Choroid plexus epithelial cell (primary cell): ENCODE data around the gene MFSD8.

ENCODE experiments used
- DNase-seq: peaks from one replicate; pipeline ENCODE4 v3.0.0-alpha.2; 2010; ENCODE audit warnings: low read depth
- H3K4me3 ChIP-seq: 2 replicates; pipeline ENCODE4 v1.5.1; 2011; ENCODE audit warnings: low read depth, mild to moderate bottlenecking, control low read depth, low read length, moderate library complexity
- TF ChIP-seq, protein P1 (sequence below): conservative IDR thresholded peaks from 2 replicates; pipeline ENCODE4 v1.5.1; 2011; ENCODE audit warnings: low read depth, mild to moderate bottlenecking, control low read depth, inconsistent platforms, low read length, moderate library complexity

Gene MFSD8

DNA sequence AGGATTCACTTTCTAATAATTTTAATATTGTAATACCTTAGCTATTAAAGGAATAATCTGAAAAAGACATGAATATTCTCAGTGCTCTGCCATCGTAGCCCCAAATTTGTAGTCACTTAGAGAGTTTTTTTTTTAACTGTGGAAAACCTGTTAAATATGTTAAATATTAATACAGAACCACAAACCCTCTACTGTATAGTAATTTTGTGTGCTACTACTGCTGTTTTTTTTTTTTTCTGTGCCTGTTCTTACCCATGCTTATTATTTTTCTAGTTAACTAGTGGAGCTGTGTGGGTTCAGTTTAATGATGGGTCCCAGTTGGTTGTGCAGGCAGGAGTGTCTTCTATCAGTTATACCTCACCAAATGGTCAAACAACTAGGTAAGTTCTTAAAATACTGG, 68.4 kb downstream of the MFSD8 start:
- DNase-seq, result no peak
- no peak overlapping the region for H3K4me3 ChIP-seq
- TF ChIP-seq, protein P1, sequence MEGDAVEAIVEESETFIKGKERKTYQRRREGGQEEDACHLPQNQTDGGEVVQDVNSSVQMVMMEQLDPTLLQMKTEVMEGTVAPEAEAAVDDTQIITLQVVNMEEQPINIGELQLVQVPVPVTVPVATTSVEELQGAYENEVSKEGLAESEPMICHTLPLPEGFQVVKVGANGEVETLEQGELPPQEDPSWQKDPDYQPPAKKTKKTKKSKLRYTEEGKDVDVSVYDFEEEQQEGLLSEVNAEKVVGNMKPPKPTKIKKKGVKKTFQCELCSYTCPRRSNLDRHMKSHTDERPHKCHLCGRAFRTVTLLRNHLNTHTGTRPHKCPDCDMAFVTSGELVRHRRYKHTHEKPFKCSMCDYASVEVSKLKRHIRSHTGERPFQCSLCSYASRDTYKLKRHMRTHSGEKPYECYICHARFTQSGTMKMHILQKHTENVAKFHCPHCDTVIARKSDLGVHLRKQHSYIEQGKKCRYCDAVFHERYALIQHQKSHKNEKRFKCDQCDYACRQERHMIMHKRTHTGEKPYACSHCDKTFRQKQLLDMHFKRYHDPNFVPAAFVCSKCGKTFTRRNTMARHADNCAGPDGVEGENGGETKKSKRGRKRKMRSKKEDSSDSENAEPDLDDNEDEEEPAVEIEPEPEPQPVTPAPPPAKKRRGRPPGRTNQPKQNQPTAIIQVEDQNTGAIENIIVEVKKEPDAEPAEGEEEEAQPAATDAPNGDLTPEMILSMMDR, result no peak

GRCh38 chr4:127896069-127896468, 68.9 kb downstream of the MFSD8 start:
- TF ChIP-seq, protein P1, result no peak
- no peak for DNase-seq

GRCh38 chr4:127889903-127890302, 75.1 kb downstream of the MFSD8 start:
- TF ChIP-seq, protein P1, result no peak
- no peak overlapping the region for H3K4me3 ChIP-seq
- peak; percentile 51 for DNase-seq

More at GRCh38 chr4:127896069-127896468, 68.9 kb downstream of the MFSD8 start:
- H3K4me3 ChIP-seq, result no peak overlapping the region

GRCh38 chr4:127888559-127888958, 76.4 kb downstream of the MFSD8 start:
- no peak for DNase-seq

GRCh38 chr4:127881563-127881864, 83.5 kb downstream of the MFSD8 start:
- H3K4me3 ChIP-seq, result peak overlapping the region; percentile 96
- no peak for DNase-seq
- TF ChIP-seq, protein P1, result peak; percentile 2

More at GRCh38 chr4:127888559-127888958, 76.4 kb downstream of the MFSD8 start:
- H3K4me3 ChIP-seq, result no peak overlapping the region
- TF ChIP-seq, protein P1, result no peak

GRCh38 chr4:127880763-127881562, 84.0 kb downstream of the MFSD8 start, which contains the start of gene PLK4:
Gene PLK4 (plus strand): TSS chr4:127880893. CDS start chr4:127881135, 242 bp downstream.
- peak; percentile 96 for DNase-seq
- H3K4me3 ChIP-seq, result peak within 1 kb of the TSS; percentile 96
- TF ChIP-seq, protein P1, result no peak

GRCh38 chr4:127875791-127876190, 89.2 kb downstream of the MFSD8 start:
- no peak overlapping the region for H3K4me3 ChIP-seq
- TF ChIP-seq, protein P1, result no peak
- no peak for DNase-seq
